Left forelimb (tissue), 1 donor: ENCODE data around the gene SLC25A1.

ENCODE experiments used
- DNase-seq: peaks from one replicate; pipeline ENCODE4 v3.0.0-alpha.2; 2018; ENCODE audit warnings: low spot score

The SLC25A1 gene

GRCh38 chr22:19137384-19138216, 40.9 kb downstream of the SLC25A1 start:
- DNase-seq, result no peak

- no peak for DNase-seq
These were observed 41.6 kb downstream of the SLC25A1 start for GRCh38 chr22:19136915-19137314.

GRCh38 chr22:19134874-19135273, 43.7 kb downstream of the SLC25A1 start:
- no peak for DNase-seq

GRCh38 chr22:19134176-19134831, 44.2 kb downstream of the SLC25A1 start:
- no peak for DNase-seq

- DNase-seq, result no peak
These were observed 45.0 kb downstream of the SLC25A1 start for GRCh38 chr22:19133561-19133960.

GRCh38 chr22:19132693-19133400, 45.7 kb downstream of the SLC25A1 start:
- no peak for DNase-seq

GRCh38 chr22:19132153-19132552, 46.4 kb downstream of the SLC25A1 start:
- no peak for DNase-seq

GRCh38 chr22:19131685-19132015, 46.9 kb downstream of the SLC25A1 start:
- no peak for DNase-seq

GRCh38 chr22:19130959-19131684, 47.4 kb downstream of the SLC25A1 start, which contains the start of gene TSSK2:
TSS of gene TSSK2 (plus strand) at chr22:19131308. CDS start at chr22:19131400, 92 bp downstream.
- DNase-seq, result no peak

- DNase-seq, result no peak
These were observed 48.7 kb downstream of the SLC25A1 start for GRCh38 chr22:19129871-19130270.

- DNase-seq, result no peak
These were observed 49.4 kb downstream of the SLC25A1 start for GRCh38 chr22:19128946-19129727.

- no peak for DNase-seq
These were observed 50.5 kb downstream of the SLC25A1 start for GRCh38 chr22:19128009-19128401.

- DNase-seq, result no peak
These were observed 51.1 kb downstream of the SLC25A1 start for GRCh38 chr22:19127329-19128008.

- DNase-seq, result no peak
These were observed 51.9 kb downstream of the SLC25A1 start for GRCh38 chr22:19126309-19127273.
